ENCODE data around the gene GLT6D1.
"Not testable (repeated sequence)": the region's sequence is repeated elsewhere in the genome, so short reads cannot be mapped to it uniquely, and the experiment has no call there.

The GLT6D1 gene

DNA sequence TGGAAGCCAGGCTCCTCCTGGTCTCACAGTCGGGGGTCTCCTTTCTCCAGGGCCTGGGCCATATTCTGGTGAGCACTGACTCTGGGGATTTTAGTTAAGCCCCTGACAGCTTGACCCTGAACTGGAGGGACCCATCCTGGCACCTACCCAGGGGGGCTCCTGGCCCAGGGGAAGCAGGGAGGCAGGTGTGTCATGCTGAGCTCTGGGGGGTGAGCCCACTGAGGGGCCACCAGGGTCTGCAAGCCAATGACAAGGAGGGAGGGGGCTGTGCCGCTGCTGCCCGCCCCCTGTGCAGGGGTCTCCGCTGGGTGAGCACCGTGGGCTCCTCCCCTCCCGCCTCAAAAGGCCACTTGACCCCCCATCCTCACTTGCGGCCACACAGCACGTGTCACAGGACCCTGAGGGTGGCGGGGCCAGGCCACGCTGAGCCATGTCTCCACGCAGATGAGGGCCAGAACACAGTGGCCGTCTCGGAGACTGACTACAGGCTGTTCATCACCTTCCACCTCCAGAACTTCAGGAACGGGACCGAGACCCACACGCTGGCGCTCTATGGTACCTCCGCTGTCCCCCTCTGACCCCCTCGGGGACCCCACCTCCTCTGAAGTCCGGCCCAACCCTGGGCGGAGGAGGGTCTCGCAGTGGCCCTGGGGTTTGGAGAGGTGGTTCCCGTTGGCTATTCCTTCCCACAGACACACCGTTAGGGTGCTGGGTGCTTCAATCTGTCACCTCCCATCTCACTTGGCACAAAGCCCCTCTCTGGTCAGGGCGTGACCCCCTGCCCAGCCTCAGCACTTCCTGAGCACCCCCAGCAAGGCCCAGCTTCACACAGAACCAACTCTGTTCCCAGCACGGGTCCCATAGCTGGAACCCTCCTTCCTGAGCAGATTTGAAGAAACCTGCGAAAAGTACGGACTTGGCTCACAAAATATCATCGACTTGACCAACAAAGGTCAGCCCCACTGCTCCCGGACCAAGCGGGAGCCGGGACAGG, 25.8 kb upstream of the GLT6D1 start:
- no peak for DNase-seq

DNA sequence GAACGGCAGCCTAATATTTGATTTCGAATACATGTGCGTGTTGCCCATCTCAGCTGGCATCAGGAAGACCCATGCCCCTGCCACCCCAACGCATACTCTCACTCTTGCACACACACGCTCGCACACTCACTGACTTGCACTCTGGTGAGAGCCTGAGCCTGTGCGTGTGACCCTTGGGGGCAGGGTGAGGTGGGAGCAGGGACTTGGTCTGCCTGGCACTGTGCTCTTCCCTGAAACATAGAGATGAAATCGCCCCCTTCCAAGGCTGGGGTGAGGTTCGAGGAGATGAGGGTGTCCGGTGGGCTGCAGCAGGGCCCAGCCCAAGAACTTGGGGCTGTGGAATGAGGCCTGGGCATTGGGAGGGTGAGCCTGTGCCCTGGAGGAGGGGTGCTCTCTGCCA, 24.9 kb upstream of the GLT6D1 start:
- DNase-seq: no peak

DNA sequence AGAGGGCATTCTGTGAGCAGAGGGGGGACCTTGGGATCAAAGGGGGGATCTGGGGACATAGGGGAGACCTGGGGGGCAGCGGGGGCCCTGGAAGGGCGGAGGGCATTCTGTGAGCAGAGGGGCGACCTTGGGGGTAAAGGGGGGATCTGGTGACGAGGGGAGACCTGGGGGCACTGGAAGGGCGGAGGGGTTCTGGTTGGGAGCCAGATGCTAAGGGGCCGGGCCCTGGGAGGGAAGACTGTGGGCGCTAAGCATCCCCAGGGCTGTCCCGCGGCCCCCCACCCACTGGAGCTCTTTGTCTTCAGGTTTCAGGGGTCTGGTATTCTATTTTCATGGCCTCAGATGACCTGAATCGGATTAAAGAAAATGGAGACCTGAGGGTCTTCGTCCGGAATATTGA, 24.5 kb upstream of the GLT6D1 start:
- no peak for DNase-seq

DNA sequence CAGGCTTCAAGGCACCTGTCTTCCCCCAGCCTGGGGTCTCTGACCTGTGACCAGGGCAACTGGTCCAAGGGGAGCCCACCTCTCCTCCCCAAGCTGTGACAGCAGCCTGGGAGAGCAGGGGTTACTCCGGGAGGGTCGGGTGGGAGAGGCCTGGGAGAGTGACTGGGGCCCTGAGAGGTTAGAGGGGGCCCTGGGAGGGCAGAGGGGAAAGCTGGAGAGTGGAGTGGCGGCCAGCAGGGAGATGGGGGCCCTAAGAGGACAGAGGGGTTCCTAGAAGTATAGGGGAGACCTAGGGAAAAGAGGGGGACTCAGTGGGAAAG, 24.1 kb upstream of the GLT6D1 start:
- DNase-seq: no peak

DNA sequence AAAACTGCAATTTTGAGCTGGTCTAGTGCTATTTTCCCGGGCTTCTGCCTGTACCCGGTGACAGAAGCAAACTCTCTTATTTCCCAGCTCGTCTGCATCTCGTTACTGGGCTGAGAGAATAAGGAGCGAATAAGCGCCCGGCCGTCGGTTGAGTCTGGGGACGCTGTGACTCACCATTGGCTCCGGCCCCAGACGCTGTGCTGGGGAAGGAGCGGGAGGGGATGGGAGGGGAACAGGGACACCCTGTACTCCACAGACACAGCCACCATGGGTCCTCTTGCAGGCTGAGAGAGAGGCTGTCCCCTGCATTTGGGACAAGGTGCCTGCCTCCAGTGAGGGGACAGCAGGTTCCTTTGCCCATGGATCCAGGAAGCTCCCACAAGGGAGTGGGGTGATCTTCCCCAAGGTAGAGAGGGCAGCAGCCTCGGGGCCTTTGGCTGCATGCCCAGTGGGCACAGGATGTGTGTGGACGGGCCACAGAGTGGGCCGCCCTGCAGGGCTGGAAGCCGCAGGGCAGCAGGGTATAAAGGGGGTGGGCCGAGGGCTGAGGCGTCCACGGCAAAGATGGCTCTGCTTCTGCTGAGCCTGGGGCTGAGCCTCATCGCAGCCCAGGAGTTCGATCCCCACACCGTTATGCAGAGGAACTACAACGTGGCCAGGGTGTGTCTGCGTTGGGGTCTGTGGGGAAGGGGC, 23.6 kb upstream of the GLT6D1 start, which contains the start of gene LCN9:
Gene LCN9, plus strand, starts transcription at position 552 of the 693 bp plus-strand sequence. Its CDS starts 13 bp downstream, at position 565.
- DNase-seq: no peak

DNA sequence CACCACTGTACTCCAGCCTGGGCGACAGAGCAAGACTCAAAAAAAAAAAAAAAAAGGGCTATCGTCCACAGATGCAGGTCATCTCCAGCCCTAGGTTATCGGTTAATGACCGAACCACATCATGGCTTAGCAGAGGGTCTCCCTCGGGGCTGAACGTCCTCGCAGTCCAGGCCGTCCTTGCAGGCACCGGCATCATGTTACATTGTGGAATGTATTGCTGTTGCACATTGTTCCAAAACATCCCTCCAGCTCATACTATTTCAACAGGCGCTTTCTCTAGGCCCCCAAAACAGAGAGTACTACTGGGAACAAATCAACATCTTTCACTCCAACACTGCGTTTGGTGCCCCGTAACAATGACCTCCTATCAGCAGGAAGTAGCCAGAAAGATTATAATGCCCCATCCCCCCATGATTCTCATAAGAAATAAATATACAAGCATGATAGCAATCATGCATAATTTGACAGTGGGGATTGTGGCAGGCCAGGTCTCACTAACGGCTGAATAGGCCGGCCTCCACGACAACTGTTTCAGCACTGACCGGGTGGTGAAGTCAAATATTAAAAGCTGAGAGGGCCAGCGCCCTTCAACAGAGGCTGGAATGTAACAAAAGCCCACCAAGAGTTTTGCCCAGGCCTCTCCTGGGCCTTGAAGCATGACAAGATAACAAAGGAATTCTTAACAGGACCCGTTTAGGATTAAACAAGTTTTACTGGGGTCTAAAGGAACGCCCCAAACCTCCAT, 22.6 kb upstream of the GLT6D1 start:
- DNase-seq: no peak

DNA sequence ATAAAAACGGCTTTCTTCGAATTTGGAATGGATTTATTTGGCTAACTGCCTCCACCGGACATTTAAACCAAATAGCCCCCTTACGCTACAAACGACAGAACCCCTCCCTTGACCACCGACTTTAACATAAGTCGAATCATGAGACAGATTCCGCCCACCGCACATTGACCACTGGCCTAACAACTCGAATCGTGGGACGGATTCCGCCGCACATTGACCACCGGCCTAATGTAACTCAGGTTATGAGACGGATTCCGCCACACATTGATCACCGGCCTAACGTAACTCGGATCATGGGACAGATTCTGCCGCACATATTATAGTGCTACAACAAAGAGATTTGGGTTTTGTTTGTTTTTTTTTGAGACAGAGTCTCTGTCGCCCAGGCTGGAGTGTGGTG, 21.1 kb upstream of the GLT6D1 start:
- DNase-seq: no peak

DNA sequence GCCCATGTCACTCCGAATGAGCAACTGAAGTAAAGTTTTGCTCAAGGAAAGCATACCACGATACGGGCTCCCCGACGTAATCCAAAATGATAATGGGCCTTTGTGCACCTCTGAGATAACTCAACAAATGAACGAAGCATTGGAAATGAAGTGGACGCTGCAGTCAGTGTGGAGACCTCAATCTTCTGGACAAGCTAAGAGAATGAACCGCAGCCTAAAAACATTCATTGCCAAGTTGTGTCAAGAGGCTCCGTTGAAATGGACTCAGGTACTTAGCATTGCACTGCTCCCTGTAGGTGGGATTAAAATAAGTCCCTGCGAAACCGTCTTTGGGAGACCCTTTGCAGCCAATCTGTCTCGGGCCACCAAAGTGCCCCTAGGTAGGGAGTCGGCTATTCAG, 19.9 kb upstream of the GLT6D1 start:
- DNase-seq: no peak

DNA sequence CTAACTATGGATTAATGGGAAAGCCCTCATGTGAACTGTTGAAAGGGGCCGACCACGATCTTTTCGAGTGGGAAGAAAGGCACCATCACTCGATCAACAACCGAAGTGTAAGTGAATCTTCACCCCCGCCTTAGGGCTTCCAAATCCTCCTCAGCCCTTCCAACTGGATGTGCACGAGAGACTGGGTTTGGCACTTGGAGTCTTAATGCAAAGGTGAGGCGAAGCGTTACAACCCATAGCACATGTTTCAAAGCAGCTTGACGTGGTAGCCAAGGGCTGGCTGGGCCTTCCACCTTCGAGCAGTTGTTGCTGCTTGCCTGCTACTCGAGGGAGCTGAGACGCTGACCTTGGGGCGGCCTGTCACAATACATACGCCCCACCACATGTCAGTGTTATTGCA, 18.1 kb upstream of the GLT6D1 start:
- DNase-seq: no peak

DNA sequence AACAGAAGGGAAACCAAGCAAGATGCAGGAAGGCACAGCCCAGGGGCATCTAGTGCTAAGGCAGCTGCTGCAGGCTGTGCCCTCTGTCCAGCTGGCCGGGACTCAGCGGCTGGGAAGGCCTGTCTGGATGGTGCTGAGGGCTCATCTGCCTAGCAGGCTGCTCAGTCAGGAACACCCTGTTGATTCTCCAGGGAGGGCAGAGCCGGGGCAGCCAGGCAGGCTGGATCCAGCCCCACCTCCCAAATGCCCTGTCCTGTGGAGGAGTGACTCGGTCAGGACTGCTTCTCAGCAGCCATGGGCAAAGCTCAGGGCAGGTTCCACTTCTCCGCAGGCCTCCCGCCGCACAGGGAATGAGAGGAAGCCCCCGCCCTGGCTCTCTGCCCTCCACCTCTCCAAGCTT, 16.0 kb upstream of the GLT6D1 start:
- DNase-seq: no peak

DNA sequence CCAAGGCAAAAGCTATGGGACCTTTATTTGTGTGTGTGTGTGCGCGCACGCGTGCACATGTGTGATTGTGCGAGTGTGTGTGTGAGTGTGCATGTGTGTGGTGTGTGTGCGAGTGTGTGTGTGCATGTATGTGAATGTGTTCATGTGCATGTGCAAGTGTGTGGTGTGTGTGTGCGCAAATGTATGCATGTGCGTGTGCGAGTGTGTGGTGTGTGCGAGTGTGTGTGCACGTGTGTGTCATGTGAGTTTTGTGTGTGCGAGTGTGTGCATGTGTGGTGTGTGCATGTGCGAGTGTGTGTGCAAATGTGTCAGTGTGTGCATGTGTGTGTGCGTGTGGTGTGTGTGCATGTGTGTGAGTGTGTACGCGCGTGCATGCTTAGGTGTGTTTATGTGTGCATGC, 11.1 kb upstream of the GLT6D1 start:
- no peak for DNase-seq

DNA sequence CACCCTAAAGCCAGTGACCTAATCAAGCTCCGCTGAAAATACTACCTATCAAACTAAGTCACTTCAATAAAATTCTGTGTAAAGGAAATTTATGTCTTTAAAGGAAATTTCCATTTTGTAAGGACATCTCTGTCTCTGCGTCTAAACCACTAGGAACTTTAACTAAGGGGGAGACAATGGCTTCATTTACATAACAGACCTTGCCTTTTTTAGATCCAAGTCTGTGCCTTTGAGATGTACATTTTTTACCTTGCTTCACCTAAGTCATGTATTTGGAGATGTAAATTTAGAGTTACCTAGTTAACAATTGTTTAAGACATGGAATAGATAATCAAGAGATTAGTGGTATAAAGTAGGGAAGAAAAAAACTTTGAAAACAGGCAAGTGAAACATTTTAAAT, 10.2 kb upstream of the GLT6D1 start:
- DNase-seq: no peak

DNA sequence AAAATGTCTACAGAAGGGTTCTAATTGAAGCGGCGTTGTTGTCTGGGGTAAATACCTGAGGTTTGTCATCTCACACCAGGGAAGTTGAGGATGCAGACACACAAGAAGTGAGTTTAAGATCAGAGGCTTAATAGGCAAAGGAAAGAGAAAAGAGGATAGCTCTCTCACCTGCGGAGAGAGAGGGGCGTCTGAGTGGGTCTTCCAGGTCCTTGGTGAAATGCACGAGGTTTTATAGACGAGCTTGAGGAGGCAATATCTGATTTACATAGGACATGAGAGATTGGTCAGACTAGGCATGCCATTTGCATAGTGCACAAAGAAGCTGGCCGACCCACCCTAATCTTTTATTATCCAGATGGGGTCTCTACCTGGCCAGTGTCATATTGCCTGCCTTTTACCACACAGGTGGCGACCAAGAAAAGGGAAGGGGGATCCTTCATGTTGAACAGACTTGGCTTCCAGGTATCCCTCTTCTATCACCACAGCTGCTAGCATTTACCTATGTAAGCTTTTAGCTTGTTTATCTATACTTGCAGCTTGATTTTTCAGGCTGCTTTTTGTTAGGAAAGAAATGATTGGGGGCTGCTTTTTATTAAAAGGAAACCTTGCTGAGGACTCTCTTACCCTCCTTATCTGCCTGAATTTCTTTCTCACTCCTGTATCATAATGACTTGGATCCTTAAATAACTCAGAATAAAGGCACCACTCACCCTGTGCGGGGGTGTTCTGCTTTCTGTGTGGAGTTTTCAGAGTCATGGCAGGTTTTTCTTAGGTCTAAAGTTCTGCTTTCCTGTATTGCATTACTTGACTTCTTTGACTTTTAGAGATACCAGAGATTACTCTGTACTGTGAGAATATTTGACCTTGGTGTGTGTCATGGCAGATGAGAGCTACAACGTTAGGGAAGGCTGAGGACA, 9.4 kb upstream of the GLT6D1 start:
- no peak for DNase-seq

DNA sequence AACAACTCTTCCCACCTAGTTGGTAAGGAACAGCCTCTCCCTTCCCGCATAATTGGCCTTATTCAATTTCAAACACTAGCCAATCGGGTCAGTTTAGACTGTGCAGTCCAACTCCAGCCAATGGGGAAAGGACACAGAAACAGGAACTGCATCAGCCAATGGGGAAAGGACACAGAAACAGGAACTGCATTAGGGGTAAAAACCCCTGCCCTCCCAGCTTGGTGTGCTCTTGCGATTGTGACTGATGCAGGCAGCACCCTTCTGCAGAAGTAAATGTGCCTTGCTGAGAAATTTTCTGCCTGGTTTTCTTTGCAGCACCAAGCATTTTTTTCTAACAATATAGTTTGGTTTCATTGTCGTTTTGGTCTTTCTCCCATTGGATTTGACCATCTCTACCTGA, 8.5 kb upstream of the GLT6D1 start:
- DNase-seq: no peak

DNA sequence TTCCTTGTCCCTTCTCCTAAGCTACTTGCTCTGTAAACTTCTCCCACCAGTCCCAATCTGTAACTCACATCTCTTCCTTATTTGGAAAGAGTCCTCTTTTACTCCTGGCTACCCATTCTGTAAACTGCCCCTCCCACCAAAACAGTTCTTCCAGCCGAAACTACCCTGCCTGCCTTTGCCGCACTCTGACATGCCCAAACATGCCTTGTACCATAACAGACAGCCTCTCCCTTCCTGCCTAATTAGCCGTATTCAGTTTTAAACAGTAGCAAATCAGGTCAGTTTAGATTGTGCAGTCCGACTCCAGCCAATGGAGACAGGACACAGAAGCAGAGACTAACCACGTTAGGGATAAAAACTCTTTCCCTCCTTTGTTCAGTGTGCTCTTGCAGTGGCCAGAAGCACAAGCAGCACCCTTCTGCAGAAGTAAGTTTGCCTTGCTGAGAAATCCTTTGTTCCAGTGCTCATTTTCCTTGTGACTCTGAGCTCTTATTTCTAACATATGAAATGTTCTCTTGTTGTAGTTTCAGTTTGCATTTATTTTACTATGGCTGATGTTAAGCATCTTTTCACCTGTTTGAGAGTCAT, 5.4 kb upstream of the GLT6D1 start:
- no peak for DNase-seq

DNA sequence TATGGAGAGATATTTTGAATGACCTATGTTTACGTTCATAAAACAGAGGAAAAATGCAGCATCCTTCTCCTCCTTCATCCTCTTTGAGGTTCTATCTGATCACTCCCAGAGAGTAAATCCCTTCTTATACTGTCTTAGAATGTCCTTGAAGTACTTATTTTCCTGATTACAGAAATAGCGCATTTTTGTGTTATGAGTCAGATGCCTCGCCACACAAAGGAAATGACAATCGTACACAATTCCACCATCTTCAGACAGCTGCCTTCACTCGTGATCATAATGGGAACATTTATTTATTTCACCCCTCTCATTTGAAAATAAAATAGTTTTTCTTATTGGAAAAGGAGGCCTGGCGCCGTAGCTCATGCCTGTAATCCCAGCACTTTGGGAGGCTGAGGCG, 2.4 kb upstream of the GLT6D1 start:
- DNase-seq: no peak

DNA sequence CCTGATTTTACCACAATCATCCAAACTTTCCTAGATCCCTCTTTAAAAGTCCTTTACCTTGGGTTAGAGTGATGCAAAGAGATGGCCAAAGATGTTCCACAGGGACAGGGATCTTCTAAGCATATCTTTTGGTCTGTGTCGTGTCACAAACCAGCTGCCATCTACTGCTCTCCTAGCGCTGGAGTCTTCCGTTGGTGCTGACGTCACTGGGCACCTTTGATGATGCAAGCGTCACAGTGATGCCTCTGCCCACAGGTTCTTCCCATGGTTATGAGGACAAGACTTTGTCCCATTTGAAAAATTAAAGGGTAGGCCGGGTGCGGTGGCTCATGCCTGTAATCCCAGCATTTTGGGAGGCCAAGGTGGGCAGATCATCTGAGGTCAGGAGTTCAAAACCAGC, 1.7 kb upstream of the GLT6D1 start:
- DNase-seq: no peak

DNA sequence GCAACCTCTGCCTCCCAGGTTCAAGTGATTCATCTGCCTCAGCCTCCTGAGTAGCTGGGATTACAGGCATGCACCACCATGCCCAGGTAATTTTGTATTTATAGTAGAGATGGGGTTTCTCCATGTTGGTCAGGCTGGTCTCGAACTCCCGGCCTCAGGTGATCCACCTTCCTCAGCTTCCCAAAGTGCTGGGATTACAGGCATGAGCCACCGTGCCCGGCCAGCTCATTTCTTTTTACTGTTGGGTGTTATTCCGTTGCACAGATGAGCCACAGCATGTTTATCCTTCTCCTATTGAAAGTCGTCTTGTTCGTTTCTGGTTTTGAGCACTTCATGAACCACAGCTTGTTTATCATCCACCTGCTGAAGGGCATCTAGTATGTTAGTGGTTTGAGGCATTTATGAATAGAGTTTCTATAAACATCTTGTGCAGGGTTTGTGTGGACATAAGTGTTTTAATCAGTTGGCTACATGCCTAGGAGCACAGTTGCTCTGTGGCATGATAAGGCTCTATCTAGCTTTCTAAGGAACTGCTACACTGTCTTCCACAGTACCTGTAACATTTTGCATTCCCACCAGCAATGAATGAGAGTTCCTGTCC, 2.3 kb downstream of the GLT6D1 start:
- not testable (repeated sequence) for DNase-seq

DNA sequence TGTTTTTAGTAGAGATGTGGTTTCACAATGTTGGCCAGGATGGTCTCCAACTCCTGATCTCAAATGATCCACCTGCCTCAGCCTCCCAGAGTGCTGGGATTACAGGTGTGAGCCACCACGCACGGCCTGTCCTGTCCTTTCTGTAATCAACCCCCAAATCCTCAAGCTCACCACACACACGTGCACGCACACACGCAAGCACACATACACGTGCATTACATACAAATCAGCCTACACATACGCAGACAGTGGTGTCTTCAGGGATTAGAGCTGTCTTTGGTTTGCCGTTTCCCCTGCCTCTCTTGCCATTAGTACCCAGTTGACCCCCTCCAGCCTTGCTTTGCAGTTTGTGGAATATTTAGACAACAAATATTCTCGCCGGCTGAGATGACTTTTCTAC, 6.5 kb downstream of the GLT6D1 start:
- DNase-seq: no peak

DNA sequence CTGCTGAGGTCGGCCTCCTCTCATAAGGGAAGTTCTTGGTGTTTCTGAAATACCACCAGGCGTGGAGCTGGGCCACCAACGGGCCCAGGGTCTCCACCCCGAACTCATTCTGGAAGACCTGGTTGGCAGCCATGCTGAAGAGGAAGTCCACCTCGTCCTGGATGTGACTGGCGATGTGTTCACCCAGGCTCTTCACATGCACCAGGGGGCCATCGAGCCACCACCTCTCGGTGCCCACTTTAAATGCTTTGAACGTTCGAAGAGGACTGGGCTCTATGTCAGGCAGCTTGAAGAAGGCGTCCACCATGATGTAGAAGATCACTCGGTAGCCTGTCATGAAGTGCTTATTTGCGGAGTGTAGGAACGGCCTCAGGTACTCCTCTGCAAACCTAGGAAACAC, 15.1 kb downstream of the GLT6D1 start:
- DNase-seq: no peak

DNA sequence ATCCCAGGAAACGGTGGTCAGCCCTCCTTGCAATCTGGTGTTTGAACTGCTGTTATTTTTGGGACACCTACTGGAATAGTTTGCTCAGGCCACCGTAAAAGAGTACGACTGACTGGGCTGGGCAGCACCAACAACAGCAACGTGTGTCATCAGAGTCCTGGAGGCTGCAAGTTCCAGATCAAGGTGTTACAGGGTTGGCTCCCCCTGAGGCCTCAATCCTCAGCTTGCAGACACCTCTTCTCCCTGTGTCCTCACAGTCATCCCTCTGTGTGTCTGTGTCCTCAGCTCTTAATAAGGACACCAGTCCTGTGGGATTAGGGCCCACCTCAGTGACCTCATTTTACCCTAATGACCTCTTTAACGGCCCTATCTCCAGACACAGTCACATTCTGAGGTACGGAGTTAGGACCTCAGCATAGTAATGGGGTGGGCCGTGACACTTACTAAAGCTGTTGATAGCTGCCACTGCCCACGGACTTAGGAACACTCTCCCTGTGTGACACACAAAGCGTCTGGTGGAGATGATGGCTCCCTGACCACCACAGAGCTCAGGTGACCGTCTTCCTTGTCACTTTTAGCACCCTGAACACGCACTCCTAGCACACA, 16.8 kb downstream of the GLT6D1 start:
- no peak for DNase-seq
